PFSK-1 (cell line): ENCODE data around the gene ACAP3.

Experiments
- FOXP2 ChIP-seq: optimal IDR thresholded peaks from 2 replicates; pipeline ENCODE3; 2011; ENCODE audit warnings: borderline replicate concordance, control low read depth, inconsistent platforms; ENCODE audit not compliant: insufficient read depth; ENCODE audit errors: extremely low read length, extremely low read depth
- POLR2AphosphoS5 ChIP-seq: IDR thresholded peaks from 2 replicates; pipeline ENCODE4 v1.6.1; 2012; ENCODE audit warnings: low read depth, mild to moderate bottlenecking, control low read depth, low read length, moderate library complexity
- SIN3A ChIP-seq: IDR thresholded peaks from 2 replicates; pipeline ENCODE4 v1.6.1; 2012; ENCODE audit warnings: mild to moderate bottlenecking, low read length, moderate library complexity, borderline replicate concordance; ENCODE audit not compliant: insufficient read depth
- TAF1 ChIP-seq: IDR thresholded peaks from 2 replicates; pipeline ENCODE4 v1.6.1; 2012; ENCODE audit warnings: low read length, control low read depth, borderline replicate concordance; ENCODE audit not compliant: insufficient read depth
- TF ChIP-seq, protein P1 (sequence below), 2 experiments: IDR thresholded peaks; 2 replicates each; pipeline versions ENCODE4 v1.6.1 to v1.8.0; 2011 to 2012; ENCODE audit warnings: low read depth in 2 of 2, low read length in 2 of 2, control low read depth in 1 of 2, inconsistent platforms in 1 of 2, mild to moderate bottlenecking in 1 of 2, moderate library complexity in 1 of 2; ENCODE audit not compliant: insufficient read depth in 1 of 2

The ACAP3 gene

DNA sequence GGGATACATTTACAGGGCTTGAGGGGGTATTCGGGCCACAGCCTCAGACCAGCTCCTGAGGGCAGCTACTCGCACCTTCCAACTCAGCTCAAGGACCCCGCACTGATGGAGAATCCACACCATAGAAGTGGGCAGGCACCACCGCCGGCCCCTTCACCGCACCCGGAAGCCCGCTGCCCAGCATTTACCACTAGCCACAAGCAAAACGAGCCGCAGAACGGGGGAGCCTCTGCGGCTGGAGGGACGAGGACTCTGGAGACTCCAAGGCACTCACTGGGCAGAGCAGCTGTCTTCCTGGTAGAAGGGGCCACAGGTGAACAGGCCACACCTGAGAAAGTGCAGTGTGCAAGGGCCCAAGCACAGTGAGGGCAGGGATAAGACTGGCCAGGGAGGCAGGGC lies 39.4 kb downstream of the ACAP3 start:
- TF ChIP-seq TAF1: no peak
- no peak for TF ChIP-seq SIN3A
- TF ChIP-seq, protein P1, sequence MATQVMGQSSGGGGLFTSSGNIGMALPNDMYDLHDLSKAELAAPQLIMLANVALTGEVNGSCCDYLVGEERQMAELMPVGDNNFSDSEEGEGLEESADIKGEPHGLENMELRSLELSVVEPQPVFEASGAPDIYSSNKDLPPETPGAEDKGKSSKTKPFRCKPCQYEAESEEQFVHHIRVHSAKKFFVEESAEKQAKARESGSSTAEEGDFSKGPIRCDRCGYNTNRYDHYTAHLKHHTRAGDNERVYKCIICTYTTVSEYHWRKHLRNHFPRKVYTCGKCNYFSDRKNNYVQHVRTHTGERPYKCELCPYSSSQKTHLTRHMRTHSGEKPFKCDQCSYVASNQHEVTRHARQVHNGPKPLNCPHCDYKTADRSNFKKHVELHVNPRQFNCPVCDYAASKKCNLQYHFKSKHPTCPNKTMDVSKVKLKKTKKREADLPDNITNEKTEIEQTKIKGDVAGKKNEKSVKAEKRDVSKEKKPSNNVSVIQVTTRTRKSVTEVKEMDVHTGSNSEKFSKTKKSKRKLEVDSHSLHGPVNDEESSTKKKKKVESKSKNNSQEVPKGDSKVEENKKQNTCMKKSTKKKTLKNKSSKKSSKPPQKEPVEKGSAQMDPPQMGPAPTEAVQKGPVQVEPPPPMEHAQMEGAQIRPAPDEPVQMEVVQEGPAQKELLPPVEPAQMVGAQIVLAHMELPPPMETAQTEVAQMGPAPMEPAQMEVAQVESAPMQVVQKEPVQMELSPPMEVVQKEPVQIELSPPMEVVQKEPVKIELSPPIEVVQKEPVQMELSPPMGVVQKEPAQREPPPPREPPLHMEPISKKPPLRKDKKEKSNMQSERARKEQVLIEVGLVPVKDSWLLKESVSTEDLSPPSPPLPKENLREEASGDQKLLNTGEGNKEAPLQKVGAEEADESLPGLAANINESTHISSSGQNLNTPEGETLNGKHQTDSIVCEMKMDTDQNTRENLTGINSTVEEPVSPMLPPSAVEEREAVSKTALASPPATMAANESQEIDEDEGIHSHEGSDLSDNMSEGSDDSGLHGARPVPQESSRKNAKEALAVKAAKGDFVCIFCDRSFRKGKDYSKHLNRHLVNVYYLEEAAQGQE (IDR thresholded peaks at IDR 0.05; ENCODE audit: insufficient read depth in 1 of 2, low read depth in 2 of 2, low read length in 2 of 2): no peak
- TF ChIP-seq FOXP2: no peak
- TF ChIP-seq POLR2AphosphoS5: no peak

DNA sequence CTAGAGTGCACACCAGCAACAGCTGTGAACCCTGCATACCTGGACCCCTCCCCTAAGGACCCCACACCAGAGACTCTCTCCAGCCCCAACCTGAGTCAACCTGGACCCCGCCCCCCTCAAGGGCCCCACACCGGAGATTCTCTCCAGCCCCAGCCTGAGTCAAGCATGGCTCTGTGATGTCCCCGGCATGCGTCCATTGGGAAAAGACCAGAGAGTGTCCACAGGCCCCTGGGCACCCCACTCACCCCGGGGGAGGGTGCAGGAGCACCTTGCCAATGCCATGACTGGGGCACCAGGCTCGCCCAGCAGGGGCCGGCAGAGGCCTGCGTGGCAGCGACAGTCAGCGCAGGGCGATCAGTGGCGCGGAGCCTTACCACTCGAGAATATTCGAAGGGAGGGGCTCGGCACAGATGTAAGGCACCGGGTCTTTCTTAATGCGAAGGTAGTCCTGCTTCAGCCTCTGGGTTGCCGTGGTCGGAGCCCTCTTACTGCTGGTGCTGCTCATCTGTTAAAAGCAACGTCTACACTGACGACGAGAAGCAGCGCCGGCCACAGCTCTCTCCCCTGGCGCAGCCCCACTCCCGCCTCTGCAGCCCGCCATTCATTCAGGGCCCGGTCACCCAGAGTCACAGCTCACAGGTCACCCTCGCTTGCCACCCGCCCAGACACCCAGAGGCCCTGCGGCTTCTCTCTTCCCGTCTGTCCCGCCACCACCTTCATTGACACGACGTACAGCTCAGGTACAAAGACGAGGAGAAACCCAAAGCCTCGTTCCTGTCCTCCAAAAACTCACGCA lies 40.0 kb downstream of the ACAP3 start:
- TF ChIP-seq TAF1: no peak
- TF ChIP-seq SIN3A: no peak
- no peak for TF ChIP-seq POLR2AphosphoS5
- TF ChIP-seq, protein P1 (IDR thresholded peaks at IDR 0.05; ENCODE audit: insufficient read depth in 1 of 2, low read depth in 2 of 2, low read length in 2 of 2): no peak
- TF ChIP-seq FOXP2: no peak

DNA sequence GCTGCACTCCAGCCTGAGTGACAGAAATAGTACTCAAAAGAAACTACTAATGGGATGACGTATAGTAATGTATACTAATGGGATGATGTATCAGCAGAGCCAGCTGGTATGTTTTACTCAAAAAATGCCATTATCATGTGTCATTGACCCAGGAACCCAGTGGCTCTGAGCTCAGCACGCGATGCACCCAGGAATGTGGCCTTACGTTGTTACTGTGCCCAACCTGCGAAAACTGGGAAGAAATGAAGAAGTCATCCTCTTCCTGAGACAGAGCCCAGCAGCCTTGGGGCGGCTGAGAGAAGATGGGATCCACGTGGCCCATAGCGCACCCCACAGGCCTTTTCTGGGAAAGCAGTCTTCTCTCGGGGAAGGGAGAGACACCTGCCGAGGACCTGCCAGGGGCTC lies 42.9 kb downstream of the ACAP3 start:
- TF ChIP-seq FOXP2 (no peak), POLR2AphosphoS5 (no peak), SIN3A (no peak), TAF1 (no peak)
- TF ChIP-seq, protein P1 (IDR thresholded peaks at IDR 0.05; ENCODE audit: insufficient read depth in 1 of 2, low read depth in 2 of 2, low read length in 2 of 2): no peak

DNA sequence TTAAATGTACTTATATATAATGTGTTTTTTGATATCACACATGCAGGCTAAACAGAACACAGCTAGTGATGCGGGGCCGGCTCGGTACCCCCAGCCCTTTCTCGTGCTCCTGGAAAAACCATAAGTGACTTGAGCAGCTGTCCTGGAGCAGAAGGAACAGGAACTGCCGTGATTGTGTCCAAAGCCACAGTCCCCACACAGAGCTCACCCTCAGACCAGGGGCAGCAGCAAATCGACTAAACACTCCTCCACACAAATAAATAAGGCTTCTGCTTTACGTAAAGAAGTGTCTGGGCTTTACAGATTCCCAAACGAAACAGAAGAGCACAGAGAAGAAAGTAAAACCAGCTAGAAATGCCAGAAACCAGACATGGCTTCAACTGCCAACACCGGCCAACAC lies 43.7 kb downstream of the ACAP3 start:
- TF ChIP-seq, protein P1 (IDR thresholded peaks at IDR 0.05; ENCODE audit: insufficient read depth in 1 of 2, low read depth in 2 of 2, low read length in 2 of 2): no peak

DNA sequence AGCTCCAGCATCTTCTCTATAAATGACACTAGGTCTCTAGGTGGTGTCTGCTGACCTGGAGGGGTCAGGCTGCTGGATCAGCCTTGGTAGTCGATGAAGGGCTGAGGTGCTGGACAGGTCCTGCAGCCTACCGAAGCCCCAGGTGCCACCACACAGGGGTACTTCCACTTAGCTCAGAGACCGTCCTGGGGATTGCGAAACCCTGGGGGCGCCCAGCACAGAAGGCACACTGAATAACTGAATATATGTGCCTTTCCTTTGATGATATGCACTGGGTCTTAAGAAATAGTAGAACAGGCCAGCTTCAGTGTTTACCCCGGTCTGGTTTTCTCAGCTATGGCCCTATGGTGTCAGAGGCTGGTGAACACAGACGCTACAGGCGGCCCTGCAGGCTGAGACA lies 45.0 kb downstream of the ACAP3 start:
- TF ChIP-seq POLR2AphosphoS5 (no peak), FOXP2 (no peak), TAF1 (no peak), SIN3A (no peak)
- TF ChIP-seq, protein P1 (IDR thresholded peaks at IDR 0.05; ENCODE audit: insufficient read depth in 1 of 2, low read depth in 2 of 2, low read length in 2 of 2): no peak
